ENCODE data around the gene KLHL41. TPM values are rescaled to one million over a fixed set of nuclear protein-coding genes. Genes with fewer than 3 reads are reported as not detected.
A peak's percentile ranks its signal among the peaks of the same experiment; 100 is the strongest.
"Not testable (repeated sequence)": the region's sequence is repeated elsewhere in the genome, so short reads cannot be mapped to it uniquely, and the experiment has no call there.

KLHL41 gene
- total RNA-seq, 2 donors from 2014 or later: not detected

DNA sequence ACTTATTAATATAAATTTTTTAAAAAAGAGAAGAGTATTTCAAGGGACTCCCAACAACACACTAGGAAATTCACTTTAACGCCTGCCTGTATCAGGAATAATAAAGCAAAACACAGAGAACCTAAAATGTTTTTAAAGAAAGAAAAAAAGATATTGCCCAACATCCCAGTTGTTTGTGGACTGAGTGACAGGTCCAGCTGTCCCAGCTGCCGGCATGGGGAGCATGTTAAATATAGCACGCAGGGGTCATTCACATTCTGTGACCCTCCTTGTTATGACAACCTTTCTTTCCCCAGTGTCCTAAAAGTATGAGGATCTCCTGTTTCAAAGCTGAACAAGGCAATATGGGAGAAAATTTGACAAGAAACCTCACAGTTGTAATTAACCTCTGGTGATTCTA, 4.4 kb downstream of the KLHL41 start:
- DNase-seq (no peak), ATAC-seq (no peak)
- H3K9me3 ChIP-seq (ENCODE audit: control insufficient read depth, low read length, poor library complexity, severe bottlenecking): no peaks in the 10 kb centered on the region
- no peaks in the 10 kb centered on the region for H3K27me3 Mint-ChIP-seq
- H3K4me1 Mint-ChIP-seq: no peaks in the 10 kb centered on the region
- peaks cover 2% of the 10 kb centered on the region for H3K36me3 Mint-ChIP-seq (ENCODE audit: low read depth)
- H3K4me3 Mint-ChIP-seq: no peak overlapping the region
- H3K27ac Mint-ChIP-seq: no peak overlapping the region

DNA sequence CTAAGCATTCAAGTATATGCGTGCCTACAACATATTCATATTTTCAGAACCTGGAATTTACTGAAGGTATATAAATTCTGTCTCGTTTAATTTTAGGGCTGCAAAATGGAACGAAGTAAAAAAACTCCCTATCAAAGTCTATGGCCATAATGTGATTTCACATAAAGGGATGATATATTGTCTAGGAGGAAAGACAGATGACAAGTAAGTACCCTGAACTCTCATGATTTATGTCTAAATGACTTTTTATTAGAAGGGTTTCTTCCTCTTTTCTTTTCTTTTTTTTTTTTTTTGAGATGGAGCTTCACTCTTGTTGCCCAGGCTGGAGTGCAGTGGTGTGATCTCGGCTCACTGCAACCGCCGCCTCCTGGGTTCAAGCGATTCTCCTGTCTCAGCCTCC, 5.3 kb downstream of the KLHL41 start:
- not testable (repeated sequence) for H3K9me3 ChIP-seq (ENCODE audit: control insufficient read depth, low read length, poor library complexity, severe bottlenecking); H3K4me3 Mint-ChIP-seq; ATAC-seq; H3K27me3 Mint-ChIP-seq; H3K4me1 Mint-ChIP-seq; DNase-seq; H3K36me3 Mint-ChIP-seq (ENCODE audit: low read depth); H3K27ac Mint-ChIP-seq

DNA sequence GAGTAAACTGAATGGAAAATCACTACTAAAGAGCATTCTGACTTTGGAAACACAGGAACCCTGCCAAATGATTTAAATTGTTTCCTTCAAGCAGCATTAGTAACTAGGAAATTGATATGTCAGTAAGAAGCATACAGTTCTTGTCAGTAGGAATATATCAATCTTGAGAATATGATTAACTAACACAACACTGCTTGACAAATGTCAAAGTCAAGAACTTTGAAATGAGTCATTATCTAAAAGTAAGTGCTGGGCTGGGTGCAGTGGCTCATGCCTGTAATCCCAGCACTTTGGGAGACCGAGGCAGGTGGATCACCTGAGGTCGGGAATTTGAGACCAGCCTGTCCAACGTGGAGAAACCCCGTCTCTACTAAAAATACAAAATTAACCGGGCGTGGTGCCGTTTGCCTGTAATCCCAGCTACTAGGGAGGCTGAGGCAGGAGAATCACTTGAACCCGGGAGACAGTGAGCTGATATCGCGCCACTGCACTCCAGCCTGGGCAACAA, 7.0 kb downstream of the KLHL41 start:
- not testable (repeated sequence) for H3K27ac Mint-ChIP-seq; H3K27me3 Mint-ChIP-seq; H3K4me1 Mint-ChIP-seq; H3K4me3 Mint-ChIP-seq; DNase-seq; ATAC-seq; H3K36me3 Mint-ChIP-seq (ENCODE audit: low read depth); H3K9me3 ChIP-seq (ENCODE audit: control insufficient read depth, low read length, poor library complexity, severe bottlenecking)

DNA sequence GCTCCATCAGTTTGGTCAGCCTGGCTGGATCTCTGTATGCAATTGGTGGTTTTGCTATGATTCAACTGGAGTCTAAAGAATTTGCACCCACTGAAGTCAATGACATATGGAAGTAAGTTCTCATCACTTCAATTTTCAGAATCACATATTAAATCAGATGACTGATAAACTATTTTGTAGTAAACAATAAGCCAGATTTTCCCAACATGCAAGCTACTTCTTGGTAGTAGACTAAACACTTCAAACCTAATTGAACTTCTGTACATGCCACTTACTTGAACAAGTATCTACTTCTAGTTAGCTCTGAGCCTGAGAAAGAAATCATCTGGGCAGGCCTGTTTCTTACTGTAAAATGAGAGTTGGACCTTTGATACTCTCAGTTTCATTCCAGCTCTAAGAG, 11.4 kb downstream of the KLHL41 start:
- no peak overlapping the region for H3K4me3 Mint-ChIP-seq
- ATAC-seq: no peak
- no peaks in the 10 kb centered on the region for H3K36me3 Mint-ChIP-seq (ENCODE audit: low read depth)
- H3K27ac Mint-ChIP-seq: no peak overlapping the region
- no peak for DNase-seq
- H3K4me1 Mint-ChIP-seq: no peaks in the 10 kb centered on the region
- H3K9me3 ChIP-seq (ENCODE audit: control insufficient read depth, low read length, poor library complexity, severe bottlenecking): no peaks in the 10 kb centered on the region
- H3K27me3 Mint-ChIP-seq: no peaks in the 10 kb centered on the region

- Mint-ChIP-seq H3K4me1 (peaks cover 2% of the 10 kb centered on the region), H3K27ac (no peak overlapping the region), H3K4me3 (no peak overlapping the region), H3K36me3 (ENCODE audit: low read depth) (peaks cover under 1% of the 10 kb centered on the region), H3K27me3 (no peaks in the 10 kb centered on the region)
- DNase-seq (no peak), ATAC-seq (no peak)
- H3K9me3 ChIP-seq (ENCODE audit: control insufficient read depth, low read length, poor library complexity, severe bottlenecking): no peaks in the 10 kb centered on the region
Measured at GRCh38 chr2:169523681-169524080, 14.2 kb downstream of the KLHL41 start.

DNA sequence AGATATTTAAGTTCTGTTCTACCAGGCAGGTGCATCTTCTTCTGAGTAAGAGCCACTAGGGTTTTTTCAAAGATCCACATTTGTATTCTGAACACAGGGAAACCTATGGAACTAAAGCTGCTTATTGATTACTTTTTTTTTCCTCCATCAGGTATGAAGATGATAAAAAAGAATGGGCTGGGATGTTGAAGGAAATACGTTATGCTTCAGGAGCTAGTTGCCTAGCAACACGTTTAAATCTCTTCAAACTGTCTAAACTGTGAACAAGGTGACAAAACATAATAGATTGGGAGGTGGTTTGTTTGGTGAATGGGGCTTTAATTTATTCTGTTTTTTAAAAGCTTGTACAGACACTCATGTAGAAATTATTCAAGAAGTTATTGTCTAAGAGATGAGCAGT, 15.9 kb downstream of the KLHL41 start:
- ATAC-seq: no peak
- Mint-ChIP-seq H3K27ac (no peak overlapping the region), H3K36me3 (ENCODE audit: low read depth) (peaks cover 2% of the 10 kb centered on the region), H3K4me3 (no peak overlapping the region), H3K27me3 (no peaks in the 10 kb centered on the region), H3K4me1 (peaks cover 8% of the 10 kb centered on the region)
- H3K9me3 ChIP-seq (ENCODE audit: control insufficient read depth, low read length, poor library complexity, severe bottlenecking): no peaks in the 10 kb centered on the region
- no peak for DNase-seq

DNA sequence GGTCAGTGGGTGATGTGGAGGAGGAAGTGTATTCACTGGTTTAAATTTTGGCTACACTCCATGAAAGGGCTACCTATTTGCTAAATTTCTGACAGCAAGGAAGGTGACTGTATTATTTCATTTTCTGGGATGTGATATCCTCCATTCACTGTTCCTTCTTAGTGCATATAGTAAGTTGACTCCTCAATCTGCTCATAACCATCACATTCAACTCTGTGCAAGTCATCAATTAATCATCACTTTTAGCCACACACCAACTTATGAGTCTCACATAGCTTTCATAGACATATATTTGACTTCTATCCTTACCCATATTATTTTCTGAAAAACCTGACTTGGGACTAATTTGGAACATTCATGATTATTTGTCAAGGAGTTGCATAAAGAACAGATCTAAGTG, 16.9 kb downstream of the KLHL41 start:
- ATAC-seq: no peak
- no peak overlapping the region for H3K4me3 Mint-ChIP-seq
- H3K4me1 Mint-ChIP-seq: peaks cover 8% of the 10 kb centered on the region

DNA sequence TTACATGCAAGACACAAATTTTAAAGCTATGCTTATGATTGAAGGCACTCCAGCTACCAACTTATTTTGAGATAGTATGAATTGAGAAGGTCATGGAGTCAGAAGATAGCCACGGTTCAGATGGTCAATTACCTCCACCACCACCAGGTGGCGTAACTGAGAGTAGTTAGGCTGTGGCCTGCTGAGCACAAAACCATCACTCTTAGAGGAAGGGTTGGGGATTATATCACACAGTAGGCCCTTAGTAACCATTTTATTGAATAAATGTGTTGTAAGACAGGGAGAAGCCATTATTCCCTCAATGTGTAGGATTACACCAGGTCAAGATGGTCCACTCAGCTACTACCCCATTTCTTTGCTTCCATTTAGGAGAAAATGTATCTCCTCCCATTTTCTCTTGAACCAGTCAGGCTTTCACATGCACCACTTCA, 18.8 kb downstream of the KLHL41 start:
- H3K27ac Mint-ChIP-seq: peak overlapping the region; percentile 62
- H3K36me3 Mint-ChIP-seq (ENCODE audit: low read depth): peaks cover 2% of the 10 kb centered on the region
- H3K4me1 Mint-ChIP-seq: peaks cover 8% of the 10 kb centered on the region
- H3K9me3 ChIP-seq (ENCODE audit: control insufficient read depth, low read length, poor library complexity, severe bottlenecking): no peaks in the 10 kb centered on the region
- ATAC-seq: peak; percentile 87
- DNase-seq: peak; percentile 44 to 69 (median 47)
- no peak overlapping the region for H3K4me3 Mint-ChIP-seq
- no peaks in the 10 kb centered on the region for H3K27me3 Mint-ChIP-seq

More for the DNA sequence above, 16.9 kb downstream of the KLHL41 start:
- no peak for DNase-seq
- no peaks in the 10 kb centered on the region for H3K9me3 ChIP-seq (ENCODE audit: control insufficient read depth, low read length, poor library complexity, severe bottlenecking)
- Mint-ChIP-seq H3K27ac (no peak overlapping the region), H3K27me3 (no peaks in the 10 kb centered on the region), H3K36me3 (ENCODE audit: low read depth) (peaks cover 2% of the 10 kb centered on the region)

GRCh38 chr2:169539460-169539859, 30.0 kb downstream of the KLHL41 start:
- not testable (repeated sequence) for H3K4me1 Mint-ChIP-seq; H3K36me3 Mint-ChIP-seq (ENCODE audit: low read depth); H3K4me3 Mint-ChIP-seq

GRCh38 chr2:169540146-169540545, 30.6 kb downstream of the KLHL41 start:
- no peaks in the 10 kb centered on the region for H3K9me3 ChIP-seq (ENCODE audit: control insufficient read depth, low read length, poor library complexity, severe bottlenecking)
- no peak for ATAC-seq
- peaks cover 4% of the 10 kb centered on the region for H3K4me1 Mint-ChIP-seq
- no peak overlapping the region for H3K27ac Mint-ChIP-seq
- H3K27me3 Mint-ChIP-seq: no peaks in the 10 kb centered on the region
- DNase-seq: no peak
- H3K4me3 Mint-ChIP-seq: no peak overlapping the region
- peaks cover 9% of the 10 kb centered on the region for H3K36me3 Mint-ChIP-seq (ENCODE audit: low read depth)

More at GRCh38 chr2:169539460-169539859, 30.0 kb downstream of the KLHL41 start:
- not testable (repeated sequence) for DNase-seq; ATAC-seq; H3K27me3 Mint-ChIP-seq; H3K27ac Mint-ChIP-seq; H3K9me3 ChIP-seq (ENCODE audit: control insufficient read depth, low read length, poor library complexity, severe bottlenecking)

DNA sequence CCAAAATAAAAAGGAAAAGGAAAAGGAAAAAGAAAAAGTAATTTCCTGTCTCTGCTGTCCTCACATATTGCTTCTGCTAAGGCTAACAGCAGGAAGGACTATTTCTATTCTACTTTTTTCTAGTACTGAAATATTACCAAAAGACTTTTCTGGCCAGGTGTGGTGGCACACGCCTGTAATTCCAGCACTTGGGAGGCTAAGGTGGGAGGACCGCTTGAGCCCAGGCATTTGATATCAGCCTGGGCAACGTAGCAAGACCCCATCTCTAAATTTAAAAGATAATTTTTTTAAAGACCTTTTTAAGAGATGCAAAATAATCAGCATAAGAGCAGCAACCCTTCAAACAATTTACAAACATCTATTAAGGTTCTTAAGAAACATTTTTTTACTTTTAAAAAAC, 32.9 kb downstream of the KLHL41 start:
- H3K27me3 Mint-ChIP-seq: no peaks in the 10 kb centered on the region
- no peak for ATAC-seq
- no peak overlapping the region for H3K4me3 Mint-ChIP-seq
- H3K27ac Mint-ChIP-seq: peak overlapping the region; percentile 45
- no peak for DNase-seq
- H3K36me3 Mint-ChIP-seq (ENCODE audit: low read depth): peaks cover 9% of the 10 kb centered on the region
- peaks cover 10% of the 10 kb centered on the region for H3K4me1 Mint-ChIP-seq
- no peaks in the 10 kb centered on the region for H3K9me3 ChIP-seq (ENCODE audit: control insufficient read depth, low read length, poor library complexity, severe bottlenecking)

GRCh38 chr2:169546756-169547155, 37.3 kb downstream of the KLHL41 start:
- no peaks in the 10 kb centered on the region for H3K9me3 ChIP-seq (ENCODE audit: control insufficient read depth, low read length, poor library complexity, severe bottlenecking)
- Mint-ChIP-seq H3K36me3 (ENCODE audit: low read depth) (peaks cover 8% of the 10 kb centered on the region), H3K27ac (no peak overlapping the region), H3K4me3 (no peak overlapping the region), H3K27me3 (no peaks in the 10 kb centered on the region), H3K4me1 (peaks cover 11% of the 10 kb centered on the region)
- DNase-seq (no peak), ATAC-seq (no peak)

GRCh38 chr2:169561364-169561763, 51.9 kb downstream of the KLHL41 start:
- no peak for DNase-seq

GRCh38 chr2:169562084-169562483, 52.6 kb downstream of the KLHL41 start:
- ATAC-seq; H3K4me1 Mint-ChIP-seq; DNase-seq; H3K9me3 ChIP-seq (ENCODE audit: control insufficient read depth, low read length, poor library complexity, severe bottlenecking); H3K27me3 Mint-ChIP-seq; H3K36me3 Mint-ChIP-seq (ENCODE audit: low read depth); H3K4me3 Mint-ChIP-seq: not testable (repeated sequence)
- H3K27ac Mint-ChIP-seq: peak overlapping the region; percentile 41

More at GRCh38 chr2:169561364-169561763, 51.9 kb downstream of the KLHL41 start:
- H3K4me1 Mint-ChIP-seq: no peaks in the 10 kb centered on the region
- ATAC-seq: no peak
- no peak overlapping the region for H3K27ac Mint-ChIP-seq
- H3K36me3 Mint-ChIP-seq (ENCODE audit: low read depth): no peaks in the 10 kb centered on the region
- H3K27me3 Mint-ChIP-seq: no peaks in the 10 kb centered on the region
- H3K9me3 ChIP-seq (ENCODE audit: control insufficient read depth, low read length, poor library complexity, severe bottlenecking): no peaks in the 10 kb centered on the region
- no peak overlapping the region for H3K4me3 Mint-ChIP-seq
